HepG2 (cell line): ENCODE measurements around the gene WDR7. TPM values are rescaled to one million over a fixed set of nuclear protein-coding genes. Genes with fewer than 3 reads are reported as not detected.
A peak's percentile ranks its signal among the peaks of the same experiment; 100 is the strongest.

Experiments
- DZIP1 ChIP-seq: sonication (generic); formaldehyde crosslinking; IDR thresholded peaks from 2 replicates; pipeline ENCODE4 v1.5.0; 2020; ENCODE audit warnings: mild to moderate bottlenecking, missing genetic modification reagents
- IKZF4 ChIP-seq: sonication (generic); formaldehyde crosslinking; IDR thresholded peaks from 2 replicates; pipeline ENCODE4 v1.5.1; 2020; ENCODE audit warnings: borderline replicate concordance, mild to moderate bottlenecking, low read depth, missing genetic modification reagents; ENCODE audit errors: not compliant biosample characterization
- KLF11 ChIP-seq: IDR thresholded peaks from 2 replicates; pipeline ENCODE4 v1.6.1; 2016; ENCODE audit warnings: missing compliant biosample characterization
- KLF12 ChIP-seq: sonication (generic); formaldehyde crosslinking; IDR thresholded peaks from 2 replicates; pipeline ENCODE4 v1.4.0; 2020; ENCODE audit warnings: missing genetic modification reagents, borderline replicate concordance
- NCOR1 ChIP-seq: fragments of 200-600 bp; sonication (generic); IDR thresholded peaks from 2 replicates; pipeline ENCODE4 v1.7.0; 2017; ENCODE audit warnings: antibody characterized with exemption, low read length, borderline replicate concordance
- PAXIP1 ChIP-seq: sonication (generic); formaldehyde crosslinking; conservative IDR thresholded peaks from 2 replicates; pipeline ENCODE4 v1.4.0; 2020; ENCODE audit warnings: mild to moderate bottlenecking, missing genetic modification reagents, moderate library complexity
- PRPF4 ChIP-seq: fragments of 200-400 bp; formaldehyde crosslinking; IDR thresholded peaks from 2 replicates; pipeline ENCODE4 v1.6.1; 2016; ENCODE audit warnings: low read length, low read depth; ENCODE audit not compliant: poor library complexity, severe bottlenecking
- SRSF9 ChIP-seq: fragments of 200-400 bp; formaldehyde crosslinking; IDR thresholded peaks from 2 replicates; pipeline ENCODE4 v1.6.1; 2018; ENCODE audit warnings: borderline replicate concordance, mild to moderate bottlenecking, low read depth, low read length; ENCODE audit not compliant: insufficient read depth, poor library complexity, severe bottlenecking
- TGIF2 ChIP-seq: IDR thresholded peaks from 2 replicates; pipeline ENCODE4 v1.6.1; 2016; ENCODE audit warnings: control low read depth, missing compliant biosample characterization
- TOPORS ChIP-seq: sonication (generic); formaldehyde crosslinking; IDR thresholded peaks from 2 replicates; pipeline ENCODE4 v1.8.0; 2023; ENCODE audit warnings: mild to moderate bottlenecking, missing genetic modification reagents
- ZNF451 ChIP-seq: sonication (generic); formaldehyde crosslinking; IDR thresholded peaks from 2 replicates; pipeline ENCODE4 v1.5.0; 2020; ENCODE audit warnings: mild to moderate bottlenecking, missing genetic modification reagents
- ZNF501 ChIP-seq: sonication (generic); formaldehyde crosslinking; IDR thresholded peaks from 2 replicates; pipeline ENCODE4 v1.5.1; 2020; ENCODE audit warnings: mild to moderate bottlenecking, moderate library complexity, missing genetic modification reagents
- ZNF7 ChIP-seq: IDR thresholded peaks from 2 replicates; pipeline ENCODE4 v1.6.1; 2016; ENCODE audit warnings: missing biosample characterization, missing genetic modification reagents
- ZNF749 ChIP-seq: sonication (generic); formaldehyde crosslinking; IDR thresholded peaks from 2 replicates; pipeline ENCODE4 v1.8.0; 2022; ENCODE audit warnings: mild to moderate bottlenecking, missing genetic modification reagents, moderate library complexity, borderline replicate concordance
- ZSCAN29 ChIP-seq: sonication (generic); formaldehyde crosslinking; conservative IDR thresholded peaks from 2 replicates; pipeline ENCODE4 v1.4.0; 2020; ENCODE audit warnings: mild to moderate bottlenecking, missing genetic modification reagents
- polyA plus RNA-seq, 8 experiments: library from polyadenylated mRNA; depleted of rRNA in 3 of 8; stranded (reverse) in 7 of 8; unstranded in 1 of 8; fragments of >200 nt; fragmentation: Illumina TruSeq in 4 of 8; extraction: Trizol in 4 of 8; gene quantifications; 2 replicates each; pipeline versions ENCODE4 v1.2.1 to v1.2.3, GENCODE V29; 2011 to 2016; ENCODE audit warnings: low read depth in 4 of 8, missing spikeins in 1 of 8, mixed read lengths in 1 of 8; ENCODE audit not compliant: insufficient read depth in 1 of 8
- total RNA-seq, 5 experiments: library from RNA; depleted of rRNA; stranded (reverse); fragments of >200 nt; fragmentation: Illumina TruSeq; extraction: Trizol; gene quantifications; 2 replicates each; pipeline ENCODE4 v1.2.3, GENCODE V29; 2016; ENCODE audit warnings: low read depth in 1 of 5
- TF ChIP-seq, protein P1 (sequence below): sonication (generic); formaldehyde crosslinking; IDR thresholded peaks from 2 replicates; pipeline ENCODE4 v1.5.1; 2020; ENCODE audit warnings: mild to moderate bottlenecking, moderate library complexity, missing genetic modification reagents
- TF ChIP-seq, protein P2 (sequence below): sonication (generic); formaldehyde crosslinking; IDR thresholded peaks from 2 replicates; pipeline ENCODE4 v1.4.0; 2020; ENCODE audit warnings: missing genetic modification reagents, borderline replicate concordance

Gene WDR7
- total and polyA plus RNA-seq, 2 of the 13 experiments (the other 11 are each of a cell fraction or from before 2014, with no cell fraction given) = 2.0 to 7.8 TPM

DNA sequence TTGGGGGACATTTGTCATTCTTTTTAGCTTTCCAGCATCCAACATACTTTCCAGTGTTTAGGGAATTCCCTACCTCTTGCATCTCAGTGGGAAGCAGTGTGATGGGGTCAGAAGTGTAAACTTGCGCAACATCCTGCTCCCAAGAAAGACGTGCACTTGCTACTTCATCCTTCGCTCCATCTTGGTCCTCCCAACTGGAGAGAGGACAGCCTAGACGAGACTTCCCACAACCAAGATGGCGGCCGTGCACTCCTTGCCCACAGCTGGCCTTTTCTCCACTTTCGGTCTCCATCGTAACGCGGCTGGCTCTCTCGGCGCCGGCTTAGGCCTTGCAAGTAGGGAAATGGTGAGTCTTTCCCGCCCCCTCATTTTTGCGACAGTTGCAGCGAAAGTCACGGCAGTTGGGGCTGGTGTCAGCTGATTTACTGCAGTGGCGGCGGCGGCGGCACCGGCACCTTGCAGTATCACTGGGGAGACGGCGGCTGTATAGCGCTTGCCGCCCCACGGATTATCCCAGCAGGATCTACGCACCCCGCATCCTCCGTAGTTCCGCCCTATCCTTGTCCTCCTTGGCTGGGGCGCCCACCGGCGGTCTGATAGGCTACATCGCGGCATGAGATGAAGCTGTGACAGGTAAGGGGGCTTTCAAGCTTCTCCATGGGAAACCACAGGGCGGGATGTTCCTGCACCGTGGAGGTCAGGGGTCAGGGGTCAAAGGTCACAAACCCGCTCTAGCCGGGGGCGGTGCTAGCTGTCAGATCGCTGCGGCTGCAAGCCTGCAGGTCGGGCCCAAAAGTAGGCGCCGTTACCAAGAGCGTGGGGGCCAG, at the start of gene WDR7 (continued):
- no peak for TF ChIP-seq SRSF9
- no peak for TF ChIP-seq ZNF451 (CRISPR knock-in tag)
- TF ChIP-seq KLF12 (CRISPR knock-in tag) = no peak
- no peak for TF ChIP-seq ZNF749 (CRISPR knock-in tag)
- TF ChIP-seq TGIF2 (CRISPR knock-in tag) = no peak; the same call in 1 of the 2 replicates
- TF ChIP-seq ZSCAN29 (CRISPR knock-in tag) = 0 out of 2 replicates have a peak, but pooled peaks have one; percentile 59
- TF ChIP-seq IKZF4 = no peak
- peak; percentile 80; the same call in 1 of the 2 replicates for TF ChIP-seq ZNF501
- TF ChIP-seq PAXIP1 = no peak; the same call in 1 of the 2 replicates
- TF ChIP-seq KLF11 (CRISPR knock-in tag) = no peak; the same call in 1 of the 2 replicates
- TF ChIP-seq, protein P1, sequence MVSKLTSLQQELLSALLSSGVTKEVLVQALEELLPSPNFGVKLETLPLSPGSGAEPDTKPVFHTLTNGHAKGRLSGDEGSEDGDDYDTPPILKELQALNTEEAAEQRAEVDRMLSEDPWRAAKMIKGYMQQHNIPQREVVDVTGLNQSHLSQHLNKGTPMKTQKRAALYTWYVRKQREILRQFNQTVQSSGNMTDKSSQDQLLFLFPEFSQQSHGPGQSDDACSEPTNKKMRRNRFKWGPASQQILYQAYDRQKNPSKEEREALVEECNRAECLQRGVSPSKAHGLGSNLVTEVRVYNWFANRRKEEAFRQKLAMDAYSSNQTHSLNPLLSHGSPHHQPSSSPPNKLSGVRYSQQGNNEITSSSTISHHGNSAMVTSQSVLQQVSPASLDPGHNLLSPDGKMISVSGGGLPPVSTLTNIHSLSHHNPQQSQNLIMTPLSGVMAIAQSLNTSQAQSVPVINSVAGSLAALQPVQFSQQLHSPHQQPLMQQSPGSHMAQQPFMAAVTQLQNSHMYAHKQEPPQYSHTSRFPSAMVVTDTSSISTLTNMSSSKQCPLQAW (CRISPR knock-in tag) = peak; percentile 76; the same call in 1 of the 2 replicates
- 0 out of 2 replicates have a peak, but pooled peaks have one; percentile 59 for TF ChIP-seq DZIP1 (CRISPR knock-in tag)
- no peak for TF ChIP-seq PRPF4
- TF ChIP-seq TOPORS (CRISPR knock-in tag) = no peak
- TF ChIP-seq, protein P2, sequence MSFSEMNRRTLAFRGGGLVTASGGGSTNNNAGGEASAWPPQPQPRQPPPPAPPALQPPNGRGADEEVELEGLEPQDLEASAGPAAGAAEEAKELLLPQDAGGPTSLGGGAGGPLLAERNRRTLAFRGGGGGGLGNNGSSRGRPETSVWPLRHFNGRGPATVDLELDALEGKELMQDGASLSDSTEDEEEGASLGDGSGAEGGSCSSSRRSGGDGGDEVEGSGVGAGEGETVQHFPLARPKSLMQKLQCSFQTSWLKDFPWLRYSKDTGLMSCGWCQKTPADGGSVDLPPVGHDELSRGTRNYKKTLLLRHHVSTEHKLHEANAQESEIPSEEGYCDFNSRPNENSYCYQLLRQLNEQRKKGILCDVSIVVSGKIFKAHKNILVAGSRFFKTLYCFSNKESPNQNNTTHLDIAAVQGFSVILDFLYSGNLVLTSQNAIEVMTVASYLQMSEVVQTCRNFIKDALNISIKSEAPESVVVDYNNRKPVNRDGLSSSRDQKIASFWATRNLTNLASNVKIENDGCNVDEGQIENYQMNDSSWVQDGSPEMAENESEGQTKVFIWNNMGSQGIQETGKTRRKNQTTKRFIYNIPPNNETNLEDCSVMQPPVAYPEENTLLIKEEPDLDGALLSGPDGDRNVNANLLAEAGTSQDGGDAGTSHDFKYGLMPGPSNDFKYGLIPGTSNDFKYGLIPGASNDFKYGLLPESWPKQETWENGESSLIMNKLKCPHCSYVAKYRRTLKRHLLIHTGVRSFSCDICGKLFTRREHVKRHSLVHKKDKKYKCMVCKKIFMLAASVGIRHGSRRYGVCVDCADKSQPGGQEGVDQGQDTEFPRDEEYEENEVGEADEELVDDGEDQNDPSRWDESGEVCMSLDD (CRISPR knock-in tag) = peak; percentile 52; the same call in 1 of the 2 replicates
- no peak for TF ChIP-seq ZNF7
- TF ChIP-seq NCOR1 = peak; percentile 28; the same call in 1 of the 2 replicates
